Measurements from ENCODE around the gene OXSR1.

DNA sequence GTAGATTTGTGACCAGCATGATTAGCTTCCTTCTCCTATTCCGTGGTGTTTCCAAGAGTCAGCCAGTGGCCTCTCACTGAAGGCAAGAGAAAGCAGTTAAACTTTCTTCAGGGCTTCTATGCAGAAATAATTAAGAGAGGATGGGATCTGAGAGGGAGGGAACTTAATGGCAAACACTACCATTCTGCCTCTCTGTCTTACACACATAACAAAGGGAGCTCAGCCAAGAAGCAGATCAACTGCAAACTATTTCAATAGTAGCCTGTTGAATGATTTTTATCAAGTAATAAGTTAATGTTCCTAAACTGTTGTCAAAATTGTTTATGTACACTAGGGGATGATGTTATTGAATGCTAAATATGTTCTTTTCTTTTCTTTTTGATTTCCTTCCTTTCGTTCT lies 11.8 kb downstream of the OXSR1 start:
- no peak for TF ChIP-seq POLR2AphosphoS5 (IDR thresholded peaks at IDR 0.05)
- TF ChIP-seq, protein P1, sequence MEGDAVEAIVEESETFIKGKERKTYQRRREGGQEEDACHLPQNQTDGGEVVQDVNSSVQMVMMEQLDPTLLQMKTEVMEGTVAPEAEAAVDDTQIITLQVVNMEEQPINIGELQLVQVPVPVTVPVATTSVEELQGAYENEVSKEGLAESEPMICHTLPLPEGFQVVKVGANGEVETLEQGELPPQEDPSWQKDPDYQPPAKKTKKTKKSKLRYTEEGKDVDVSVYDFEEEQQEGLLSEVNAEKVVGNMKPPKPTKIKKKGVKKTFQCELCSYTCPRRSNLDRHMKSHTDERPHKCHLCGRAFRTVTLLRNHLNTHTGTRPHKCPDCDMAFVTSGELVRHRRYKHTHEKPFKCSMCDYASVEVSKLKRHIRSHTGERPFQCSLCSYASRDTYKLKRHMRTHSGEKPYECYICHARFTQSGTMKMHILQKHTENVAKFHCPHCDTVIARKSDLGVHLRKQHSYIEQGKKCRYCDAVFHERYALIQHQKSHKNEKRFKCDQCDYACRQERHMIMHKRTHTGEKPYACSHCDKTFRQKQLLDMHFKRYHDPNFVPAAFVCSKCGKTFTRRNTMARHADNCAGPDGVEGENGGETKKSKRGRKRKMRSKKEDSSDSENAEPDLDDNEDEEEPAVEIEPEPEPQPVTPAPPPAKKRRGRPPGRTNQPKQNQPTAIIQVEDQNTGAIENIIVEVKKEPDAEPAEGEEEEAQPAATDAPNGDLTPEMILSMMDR (IDR thresholded peaks at IDR 0.05): no peak

Measured in stomach (tissue), 4 donors.